Hematopoietic multipotent progenitor cell treated with erythropoietin and hydrocortisone succinate and interleukin-3 and kit ligand, for 17 days (in vitro differentiated cells): ENCODE data around the gene ADCK2.
"Not testable (repeated sequence)": the region's sequence is repeated elsewhere in the genome, so short reads cannot be mapped to it uniquely, and the experiment has no call there.

Source experiments
- DNase-seq: peaks from one replicate; pipeline ENCODE4 v3.0.0-alpha.2; 2015; ENCODE audit warnings: low spot score

The ADCK2 gene

GRCh38 chr7:140674356-140674800 lies 1.6 kb downstream of the ADCK2 start:
- DNase-seq = no peak

GRCh38 chr7:140674899-140675701 lies 2.4 kb downstream of the ADCK2 start:
- DNase-seq = peak; percentile 27

GRCh38 chr7:140675726-140676125 lies 3.0 kb downstream of the ADCK2 start:
- DNase-seq = no peak

- DNase-seq = no peak
Observed at GRCh38 chr7:140676306-140676705, 3.6 kb downstream of the ADCK2 start.

GRCh38 chr7:140676956-140677355 lies 4.2 kb downstream of the ADCK2 start:
- DNase-seq = not testable (repeated sequence)

GRCh38 chr7:140677496-140677895 lies 4.8 kb downstream of the ADCK2 start:
- DNase-seq = no peak

- DNase-seq = no peak
Observed at GRCh38 chr7:140678081-140678815, 5.5 kb downstream of the ADCK2 start.

- DNase-seq = no peak
Observed at GRCh38 chr7:140678816-140679130, 6.0 kb downstream of the ADCK2 start.

- DNase-seq = no peak
Observed at GRCh38 chr7:140679186-140679585, 6.4 kb downstream of the ADCK2 start.

- no peak for DNase-seq
Observed at GRCh38 chr7:140680886-140681285, 8.1 kb downstream of the ADCK2 start.

GRCh38 chr7:140681766-140682165 lies 9.0 kb downstream of the ADCK2 start:
- DNase-seq = no peak

GRCh38 chr7:140683657-140684056 lies 10.9 kb downstream of the ADCK2 start:
- no peak for DNase-seq

- no peak for DNase-seq
Observed at GRCh38 chr7:140684066-140684950, 11.6 kb downstream of the ADCK2 start.

- DNase-seq = no peak
Observed at GRCh38 chr7:140685407-140686087, 12.8 kb downstream of the ADCK2 start.

GRCh38 chr7:140686921-140687320 lies 14.2 kb downstream of the ADCK2 start:
- DNase-seq = no peak

- DNase-seq = no peak
Observed at GRCh38 chr7:140688341-140688740, 15.6 kb downstream of the ADCK2 start.

GRCh38 chr7:140689199-140690152 lies 16.7 kb downstream of the ADCK2 start:
- DNase-seq = no peak

- DNase-seq = no peak
Observed at GRCh38 chr7:140691376-140692045, 18.8 kb downstream of the ADCK2 start.

- not testable (repeated sequence) for DNase-seq
Observed at GRCh38 chr7:140693849-140694248, 21.1 kb downstream of the ADCK2 start.

- no peak for DNase-seq
Observed at GRCh38 chr7:140694592-140694991, 21.8 kb downstream of the ADCK2 start.
